ENCODE measurements around the gene SLC9A9.

SLC9A9 gene

GRCh38 chr3:143567823-143568222, 280.4 kb downstream of the SLC9A9 start:
- no peak for DNase-seq (ENCODE audit: extremely low read depth in 1 of 2, low read depth in 1 of 2)

GRCh38 chr3:143565951-143566350, 282.3 kb downstream of the SLC9A9 start:
- DNase-seq (ENCODE audit: extremely low read depth in 1 of 2, low read depth in 1 of 2): no peak

GRCh38 chr3:143563786-143564185, 284.5 kb downstream of the SLC9A9 start:
- no peak for DNase-seq (ENCODE audit: extremely low read depth in 1 of 2, low read depth in 1 of 2)

GRCh38 chr3:143562789-143563188, 285.5 kb downstream of the SLC9A9 start:
- no peak for DNase-seq (ENCODE audit: extremely low read depth in 1 of 2, low read depth in 1 of 2)

- no peak for DNase-seq (ENCODE audit: extremely low read depth in 1 of 2, low read depth in 1 of 2)
Observed at GRCh38 chr3:143559296-143559695, 289.0 kb downstream of the SLC9A9 start.

- no peak for DNase-seq (ENCODE audit: extremely low read depth in 1 of 2, low read depth in 1 of 2)
Observed at GRCh38 chr3:143552851-143553250, 295.4 kb downstream of the SLC9A9 start.

- no peak for DNase-seq (ENCODE audit: extremely low read depth in 1 of 2, low read depth in 1 of 2)
Observed at GRCh38 chr3:143551761-143552160, 296.5 kb downstream of the SLC9A9 start.

- DNase-seq (ENCODE audit: extremely low read depth in 1 of 2, low read depth in 1 of 2): no peak
Observed at GRCh38 chr3:143548861-143549497, 299.3 kb downstream of the SLC9A9 start.

- DNase-seq (ENCODE audit: extremely low read depth in 1 of 2, low read depth in 1 of 2): no peak
Observed at GRCh38 chr3:143548393-143548792, 299.9 kb downstream of the SLC9A9 start.

- DNase-seq (ENCODE audit: extremely low read depth in 1 of 2, low read depth in 1 of 2): no peak
Observed at GRCh38 chr3:143538577-143538981, 309.7 kb downstream of the SLC9A9 start.

- DNase-seq (ENCODE audit: extremely low read depth in 1 of 2, low read depth in 1 of 2): no peak
Observed at GRCh38 chr3:143538061-143538460, 310.2 kb downstream of the SLC9A9 start.

- DNase-seq (ENCODE audit: extremely low read depth in 1 of 2, low read depth in 1 of 2): no peak
Observed at GRCh38 chr3:143536817-143537535, 311.3 kb downstream of the SLC9A9 start.

GRCh38 chr3:143535994-143536784, 312.1 kb downstream of the SLC9A9 start:
- DNase-seq (ENCODE audit: extremely low read depth in 1 of 2, low read depth in 1 of 2): no peak

GRCh38 chr3:143533391-143533790, 314.9 kb downstream of the SLC9A9 start:
- no peak for DNase-seq (ENCODE audit: extremely low read depth in 1 of 2, low read depth in 1 of 2)

GRCh38 chr3:143532091-143532490, 316.2 kb downstream of the SLC9A9 start:
- no peak for DNase-seq (ENCODE audit: extremely low read depth in 1 of 2, low read depth in 1 of 2)

- no peak for DNase-seq (ENCODE audit: extremely low read depth in 1 of 2, low read depth in 1 of 2)
Observed at GRCh38 chr3:143531101-143531500, 317.2 kb downstream of the SLC9A9 start.

- no peak for DNase-seq (ENCODE audit: extremely low read depth in 1 of 2, low read depth in 1 of 2)
Observed at GRCh38 chr3:143529798-143530197, 318.5 kb downstream of the SLC9A9 start.

GRCh38 chr3:143529018-143529478, 319.2 kb downstream of the SLC9A9 start:
- DNase-seq (ENCODE audit: extremely low read depth in 1 of 2, low read depth in 1 of 2): no peak

GRCh38 chr3:143526011-143526545, 322.2 kb downstream of the SLC9A9 start:
- DNase-seq (ENCODE audit: extremely low read depth in 1 of 2, low read depth in 1 of 2): no peak

- no peak for DNase-seq (ENCODE audit: extremely low read depth in 1 of 2, low read depth in 1 of 2)
Observed at GRCh38 chr3:143525408-143525807, 322.9 kb downstream of the SLC9A9 start.

- no peak for DNase-seq (ENCODE audit: extremely low read depth in 1 of 2, low read depth in 1 of 2)
Observed at GRCh38 chr3:143521803-143522202, 326.5 kb downstream of the SLC9A9 start.
